HG03159 (cell line): ENCODE data around the gene IGLL1.

ENCODE experiments used
- ATAC-seq: cut with Tn5 transposase; IDR thresholded peaks from one replicate; pipeline ENCODE4 v1.9.1; 2021; ENCODE audit warnings: mild to moderate bottlenecking, moderate library complexity; ENCODE audit not compliant: unreplicated experiment

The IGLL1 gene

GRCh38 chr22:23530766-23531282 lies 49.3 kb downstream of the IGLL1 start:
- no peak for ATAC-seq

- ATAC-seq: no peak
Observed at GRCh38 chr22:23530106-23530505, 50.0 kb downstream of the IGLL1 start.

- no peak for ATAC-seq
Observed at GRCh38 chr22:23529166-23530103, 50.7 kb downstream of the IGLL1 start.

GRCh38 chr22:23527971-23528740 lies 51.9 kb downstream of the IGLL1 start:
- no peak for ATAC-seq

GRCh38 chr22:23526596-23527316 lies 53.3 kb downstream of the IGLL1 start:
- no peak for ATAC-seq

GRCh38 chr22:23525510-23525909 lies 54.6 kb downstream of the IGLL1 start:
- ATAC-seq: no peak

- no peak for ATAC-seq
Observed at GRCh38 chr22:23524226-23524625, 55.9 kb downstream of the IGLL1 start.

GRCh38 chr22:23523713-23524112 lies 56.4 kb downstream of the IGLL1 start:
- ATAC-seq: no peak
